ENCODE data around the gene VTI1A. TPM values are rescaled to one million over a fixed set of nuclear protein-coding genes. Genes with fewer than 3 reads are reported as not detected.
A peak's percentile ranks its signal among the peaks of the same experiment; 100 is the strongest.

VTI1A gene
- total RNA-seq, 2 donors from 2014 or later, result 71.6 to 139 TPM

DNA sequence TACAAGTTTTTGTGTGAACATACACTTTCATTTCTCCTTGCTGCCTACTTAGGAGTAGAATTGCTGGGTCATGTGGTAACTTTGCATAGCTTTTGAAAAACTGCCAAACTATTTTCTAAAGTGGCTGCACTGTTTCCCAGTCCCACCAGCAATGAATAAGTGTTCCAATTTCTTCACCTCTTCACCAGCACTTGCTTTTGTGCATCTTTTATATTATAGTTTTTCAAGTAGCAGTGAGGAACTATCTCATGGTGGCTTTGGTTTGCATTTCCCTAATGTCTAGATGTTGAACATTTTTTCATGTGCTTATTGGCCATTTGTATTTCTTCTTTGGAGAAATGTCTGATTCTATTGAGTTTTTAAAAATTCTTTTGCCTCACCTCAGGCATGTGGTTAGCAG is 273.2 kb downstream of the VTI1A start:
- H3K4me3 ChIP-seq, result no peak overlapping the region
- no peaks in the 10 kb centered on the region for H3K9me3 ChIP-seq
- TF ChIP-seq, protein P1, sequence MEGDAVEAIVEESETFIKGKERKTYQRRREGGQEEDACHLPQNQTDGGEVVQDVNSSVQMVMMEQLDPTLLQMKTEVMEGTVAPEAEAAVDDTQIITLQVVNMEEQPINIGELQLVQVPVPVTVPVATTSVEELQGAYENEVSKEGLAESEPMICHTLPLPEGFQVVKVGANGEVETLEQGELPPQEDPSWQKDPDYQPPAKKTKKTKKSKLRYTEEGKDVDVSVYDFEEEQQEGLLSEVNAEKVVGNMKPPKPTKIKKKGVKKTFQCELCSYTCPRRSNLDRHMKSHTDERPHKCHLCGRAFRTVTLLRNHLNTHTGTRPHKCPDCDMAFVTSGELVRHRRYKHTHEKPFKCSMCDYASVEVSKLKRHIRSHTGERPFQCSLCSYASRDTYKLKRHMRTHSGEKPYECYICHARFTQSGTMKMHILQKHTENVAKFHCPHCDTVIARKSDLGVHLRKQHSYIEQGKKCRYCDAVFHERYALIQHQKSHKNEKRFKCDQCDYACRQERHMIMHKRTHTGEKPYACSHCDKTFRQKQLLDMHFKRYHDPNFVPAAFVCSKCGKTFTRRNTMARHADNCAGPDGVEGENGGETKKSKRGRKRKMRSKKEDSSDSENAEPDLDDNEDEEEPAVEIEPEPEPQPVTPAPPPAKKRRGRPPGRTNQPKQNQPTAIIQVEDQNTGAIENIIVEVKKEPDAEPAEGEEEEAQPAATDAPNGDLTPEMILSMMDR (IDR thresholded peaks at IDR 0.05), result no peak
- ATAC-seq (ENCODE audit: insufficient number of reproducible peaks, low FRiP score, low read depth), result no peak
- H3K36me3 ChIP-seq, result no peaks in the 10 kb centered on the region
- H3K27me3 ChIP-seq (replicated peaks; ENCODE audit: insufficient read depth), result no peaks in the 10 kb centered on the region
- H3K27ac ChIP-seq, result no peak overlapping the region
- no peak for DNase-seq (ENCODE audit: low spot score)
- peaks cover 0 to 13% of the 10 kb centered on the region in 2 donors for H3K4me1 ChIP-seq (ENCODE audit: control insufficient read depth in 1 of 2, low read depth in 2 of 2)

DNA sequence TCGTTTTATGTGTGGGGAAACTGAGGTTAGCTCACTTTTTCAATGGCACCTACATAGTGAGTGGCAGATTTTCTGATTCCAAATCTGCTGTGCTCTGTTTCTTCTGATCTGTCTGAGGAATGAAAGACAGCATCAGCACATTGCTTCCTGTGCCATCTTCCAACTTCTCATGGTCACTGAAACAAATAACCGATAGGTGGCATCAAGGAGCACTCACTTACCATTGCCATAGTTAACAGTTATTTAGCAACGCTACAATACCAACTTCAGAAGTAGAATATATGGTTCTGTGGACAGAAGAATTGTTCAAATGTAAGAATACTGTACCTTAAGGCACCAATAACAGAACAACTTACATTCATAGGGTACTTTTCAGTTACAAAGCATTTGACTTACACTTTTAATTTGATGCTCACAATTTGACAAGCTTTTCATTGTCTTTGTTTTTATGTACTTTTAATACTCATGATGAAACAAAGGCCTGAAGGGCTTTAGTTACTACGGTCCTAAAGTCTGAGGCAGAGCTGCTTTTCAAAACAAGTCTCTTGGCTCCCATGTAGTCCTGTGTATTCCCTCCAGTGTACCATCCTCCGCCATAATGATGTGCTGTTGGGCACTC is 274.2 kb downstream of the VTI1A start:
- DNase-seq (ENCODE audit: low spot score), result no peak
- H3K27me3 ChIP-seq (replicated peaks; ENCODE audit: insufficient read depth), result no peaks in the 10 kb centered on the region

DNA sequence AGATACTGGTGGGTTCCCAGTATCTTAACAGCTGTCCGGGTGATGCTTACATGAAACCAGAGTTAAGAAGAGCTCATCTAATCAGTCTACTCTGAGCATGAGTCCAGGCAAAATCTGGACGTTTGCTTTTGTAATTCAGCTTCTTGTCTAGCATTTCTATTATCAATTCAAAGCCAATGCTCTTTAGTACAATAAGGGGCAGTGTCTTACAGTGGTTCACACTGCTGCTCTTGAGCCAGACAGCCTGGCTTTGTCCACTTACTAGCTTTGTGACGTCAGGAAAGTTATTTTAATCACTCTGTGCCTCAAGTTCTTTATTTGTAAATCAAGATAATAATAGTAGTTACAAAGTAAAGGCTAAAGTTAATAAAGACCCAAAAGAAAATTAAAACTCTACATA is 275.7 kb downstream of the VTI1A start:
- TF ChIP-seq, protein P1 (IDR thresholded peaks at IDR 0.05), result no peak
- no peak overlapping the region for H3K4me3 ChIP-seq
- no peak for ATAC-seq (ENCODE audit: insufficient number of reproducible peaks, low FRiP score, low read depth)

More for the DNA sequence above, 274.2 kb downstream of the VTI1A start:
- Histone ChIP-seq H3K36me3 (no peaks in the 10 kb centered on the region), H3K27ac (no peak overlapping the region), H3K9me3 (no peaks in the 10 kb centered on the region), H3K4me1 (ENCODE audit: control insufficient read depth in 1 of 2, low read depth in 2 of 2) (peaks cover 0 to 13% of the 10 kb centered on the region in 2 donors), H3K4me3 (no peak overlapping the region)
- TF ChIP-seq, protein P1 (IDR thresholded peaks at IDR 0.05), result peak; percentile 68
- no peak for ATAC-seq (ENCODE audit: insufficient number of reproducible peaks, low FRiP score, low read depth)

DNA sequence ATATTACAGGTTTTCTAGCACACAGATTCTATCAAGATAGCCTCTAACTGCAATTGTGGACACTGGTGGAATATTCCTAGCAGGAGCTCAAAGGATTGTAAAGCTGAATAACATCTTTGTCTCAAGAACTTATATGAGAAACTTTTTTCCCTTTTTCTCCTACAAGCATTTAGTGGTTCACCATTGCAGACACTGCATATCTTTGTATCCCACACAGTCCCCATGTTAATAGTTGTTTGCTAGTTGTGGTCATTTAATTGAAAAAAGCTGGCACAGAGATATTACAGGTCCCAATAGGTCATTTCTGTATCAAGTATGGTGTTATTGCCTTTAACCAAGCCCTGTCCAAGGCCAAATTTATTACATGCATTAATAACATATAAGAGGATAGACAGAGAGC is 276.9 kb downstream of the VTI1A start:
- TF ChIP-seq, protein P1 (IDR thresholded peaks at IDR 0.05), result no peak
- ATAC-seq (ENCODE audit: insufficient number of reproducible peaks, low FRiP score, low read depth) (no peak), DNase-seq (ENCODE audit: low spot score) (no peak)
- Histone ChIP-seq H3K27me3 (replicated peaks; ENCODE audit: insufficient read depth) (no peaks in the 10 kb centered on the region), H3K9me3 (no peaks in the 10 kb centered on the region), H3K4me1 (ENCODE audit: control insufficient read depth in 1 of 2, low read depth in 2 of 2) (no peaks in the 10 kb centered on the region), H3K36me3 (no peaks in the 10 kb centered on the region), H3K4me3 (no peak overlapping the region), H3K27ac (no peak overlapping the region)

More for the DNA sequence above, 275.7 kb downstream of the VTI1A start:
- Histone ChIP-seq H3K36me3 (no peaks in the 10 kb centered on the region), H3K27ac (no peak overlapping the region), H3K4me1 (ENCODE audit: control insufficient read depth in 1 of 2, low read depth in 2 of 2) (no peaks in the 10 kb centered on the region), H3K9me3 (no peaks in the 10 kb centered on the region), H3K27me3 (replicated peaks; ENCODE audit: insufficient read depth) (no peaks in the 10 kb centered on the region)
- no peak for DNase-seq (ENCODE audit: low spot score)

DNA sequence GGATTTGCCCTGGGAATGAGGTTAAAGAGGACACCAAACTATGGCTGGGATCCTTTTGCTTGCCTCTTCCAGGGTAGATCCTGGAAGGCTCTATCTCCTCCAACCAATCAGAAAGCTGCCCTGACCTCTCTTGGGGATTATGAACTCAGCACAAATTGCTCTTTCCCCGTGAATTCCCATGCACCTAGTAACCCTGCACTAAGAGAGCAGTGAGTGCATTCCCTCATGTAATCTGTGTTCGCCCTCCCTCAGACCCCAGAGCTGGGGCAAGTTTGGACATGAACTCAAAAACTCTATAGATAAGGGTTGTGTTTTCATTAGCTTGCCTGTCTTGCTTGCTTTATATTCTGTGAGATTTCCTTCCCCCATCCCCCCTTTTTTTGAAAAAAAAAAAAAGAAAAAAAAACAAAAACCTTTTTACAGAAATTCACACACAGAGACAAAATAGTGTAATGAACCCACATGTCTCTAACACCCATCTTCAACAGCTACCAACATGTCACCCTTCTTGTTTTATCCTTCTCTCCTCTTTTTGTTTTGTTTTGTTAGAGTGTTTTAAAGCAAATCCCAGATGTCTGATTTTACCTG is 277.5 kb downstream of the VTI1A start:
- Histone ChIP-seq H3K4me3 (no peak overlapping the region), H3K36me3 (no peaks in the 10 kb centered on the region), H3K27ac (no peak overlapping the region), H3K9me3 (no peaks in the 10 kb centered on the region), H3K4me1 (ENCODE audit: control insufficient read depth in 1 of 2, low read depth in 2 of 2) (no peaks in the 10 kb centered on the region), H3K27me3 (replicated peaks; ENCODE audit: insufficient read depth) (no peaks in the 10 kb centered on the region)
- TF ChIP-seq, protein P1 (IDR thresholded peaks at IDR 0.05), result no peak
- DNase-seq (ENCODE audit: low spot score) (no peak), ATAC-seq (ENCODE audit: insufficient number of reproducible peaks, low FRiP score, low read depth) (no peak)

Data from thoracic aorta (tissue), 2 donors.